Naive thymus-derived CD4-positive, alpha-beta T cell (primary cell): Measurements from ENCODE around the gene APBA2. TPM values are rescaled to one million over a fixed set of nuclear protein-coding genes. Genes with fewer than 3 reads are reported as not detected.
"Not testable (repeated sequence)": the region's sequence is repeated elsewhere in the genome, so short reads cannot be mapped to it uniquely, and the experiment has no call there.

ENCODE experiments used
- ATAC-seq: fragments of 150-1000 bp; cut with Tn5 transposase; 2 replicates; pipeline ENCODE4 v1.10.0; 2021; ENCODE audit warnings: mild to moderate bottlenecking, moderate library complexity
- CTCF ChIA-PET: fragments of 350-600 bp; sonication (Branson Sonifier 250); formaldehyde crosslinking; loops from one replicate; lab custom pipeline; 2021; ENCODE audit warnings: antibody characterized with exemption; lab: Charles Lee
- POLR2A ChIA-PET: fragments of 350-600 bp; sonication (Branson Sonifier 250); formaldehyde crosslinking; loops from one replicate; lab custom pipeline; 2021; ENCODE audit warnings: antibody characterized with exemption, inconsistent platforms; lab: Charles Lee
- DNase-seq, 9 donors: peaks; one replicate each; pipeline versions ENCODE4 v3.0.0 to v3.0.0-alpha.2; 2020 to 2022; ENCODE audit warnings: mixed read lengths in 1 of 9
- H3K27ac ChIP-seq: one replicate; pipeline ENCODE4 v1.7.0; 2013; ENCODE audit warnings: mild to moderate bottlenecking, low read depth, low read length, moderate library complexity
- H3K27me3 ChIP-seq, 2 donors: one replicate each; pipeline ENCODE4 v1.7.0; 2013; ENCODE audit warnings: low read length in 2 of 2, mild to moderate bottlenecking in 2 of 2, moderate library complexity in 2 of 2; ENCODE audit not compliant: control insufficient read depth in 2 of 2, insufficient read depth in 2 of 2
- H3K36me3 ChIP-seq, 3 experiments: 1 replicate in 2 of 3; 2 replicates in 1 of 3; pipeline ENCODE4 v1.7.0; 2013; ENCODE audit warnings: low read length in 3 of 3, mild to moderate bottlenecking in 3 of 3, moderate library complexity in 1 of 3; ENCODE audit not compliant: insufficient read depth in 3 of 3, control insufficient read depth in 2 of 3
- H3K4me1 ChIP-seq, 2 donors: one replicate each; pipeline ENCODE4 v1.7.0; 2013; ENCODE audit warnings: low read length in 2 of 2, mild to moderate bottlenecking in 2 of 2, moderate library complexity in 1 of 2; ENCODE audit not compliant: control insufficient read depth in 2 of 2, insufficient read depth in 2 of 2
- H3K4me3 ChIP-seq: 2 replicates; pipeline ENCODE4 v1.7.0; 2013; ENCODE audit warnings: mild to moderate bottlenecking, low read length
- H3K9me3 ChIP-seq, 3 experiments: 1 replicate in 2 of 3; 2 replicates in 1 of 3; pipeline ENCODE4 v1.7.0; 2013; ENCODE audit warnings: low read length in 3 of 3; ENCODE audit not compliant: control insufficient read depth in 2 of 3
- H3K27ac Mint-ChIP-seq, 9 donors: one replicate each; pipeline ENCODE4 v1.8.0; 2020 to 2022; ENCODE audit warnings: mixed read lengths in 9 of 9, mild to moderate bottlenecking in 8 of 9, moderate library complexity in 5 of 9, inconsistent platforms in 2 of 9
- H3K27me3 Mint-ChIP-seq, 5 donors: one replicate each; pipeline ENCODE4 v1.8.0; 2021 to 2022; ENCODE audit warnings: mixed read lengths in 5 of 5, mild to moderate bottlenecking in 1 of 5
- H3K36me3 Mint-ChIP-seq, 5 donors: one replicate each; pipeline ENCODE4 v1.8.0; 2020 to 2022; ENCODE audit warnings: mixed read lengths in 5 of 5, mild to moderate bottlenecking in 3 of 5, inconsistent platforms in 1 of 5
- H3K4me1 Mint-ChIP-seq, 7 donors: one replicate each; pipeline ENCODE4 v1.8.0; 2020 to 2022; ENCODE audit warnings: mixed read lengths in 7 of 7, mild to moderate bottlenecking in 3 of 7, inconsistent platforms in 1 of 7
- H3K4me3 Mint-ChIP-seq, 10 donors: one replicate each; pipeline ENCODE4 v1.8.0; 2020 to 2022; ENCODE audit warnings: mild to moderate bottlenecking in 10 of 10, mixed read lengths in 10 of 10, moderate library complexity in 6 of 10, inconsistent platforms in 2 of 10
- H3K9me3 Mint-ChIP-seq, 11 donors: one replicate each; pipeline ENCODE4 v1.8.0; 2020 to 2022; ENCODE audit warnings: mixed read lengths in 11 of 11, mild to moderate bottlenecking in 4 of 11, inconsistent platforms in 1 of 11, moderate library complexity in 1 of 11
- intact Hi-C, 2 donors: fragments of 100-400 bp; cut with micrococcal nuclease; formaldehyde crosslinking; loops; one replicate each; pipeline ENCODE4 v1.15.1; 2023
- polyA plus RNA-seq, 2 donors: library from polyadenylated mRNA; unstranded; fragments of 300-500 nt; fragmentation: Illumina TruSeq; gene quantifications; one replicate each; pipeline ENCODE4 v1.2.3, GENCODE V29; 2021
- total RNA-seq, 6 experiments: library from RNA in 5 of 6; stranded (reverse) in 5 of 6; gene quantifications; 1 replicate in 5 of 6; 2 replicates in 1 of 6; pipeline ENCODE4 v1.2.3 and lab custom pipeline; 2021 to 2026

Gene APBA2
- total RNA-seq (100 to 1,000 TPM in 3 of 5 experiments, 10 to 100 TPM in 1, 1 to 10 TPM in 1; 7.7 to 139 (median 110) TPM), polyA plus RNA-seq (100 to 1,000 TPM in 1 of 2 donors, 10 to 100 TPM in 1; 59.7 to 113 TPM), total RNA-seq (lab: John Stamatoyannopoulos, UW) (251 reads per million, percentile 95 among the genes with 10 or more reads in this experiment)

- ATAC-seq (peak; percentile 70), DNase-seq (peak; percentile 36 to 73 (median 67))
- Mint-ChIP-seq H3K4me1 (peaks cover 29 to 45% (median 39%) of the 10 kb centered on the region in 7 donors), H3K36me3 (peaks cover 0 to 4% (median 0%) of the 10 kb centered on the region in 5 donors), H3K27ac (peak within 1 kb of the TSS in 8 of 9 donors; percentile 96 to 100 (median 98)), H3K4me3 (peak within 1 kb of the TSS; percentile 71 to 94 (median 92)), H3K9me3 (no peaks in the 10 kb centered on the region), H3K27me3 (peaks cover 0 to 42% (median 0%) of the 10 kb centered on the region in 5 donors)
- Histone ChIP-seq H3K4me3 (peak within 1 kb of the TSS; percentile 65), H3K27ac (peak within 1 kb of the TSS; percentile 79), H3K4me1 (peaks cover 18 to 44% of the 10 kb centered on the region in 2 donors), H3K36me3 (peaks cover 0 to 5% (median 0%) of the 10 kb centered on the region in 3 experiments), H3K9me3 (no peaks in the 10 kb centered on the region), H3K27me3 (no peaks in the 10 kb centered on the region)
- intact Hi-C loops, result loop anchor here (1.0 to 10.0 kb wide), 3 partner anchors 89 to 379 kb away; partner anchors contain the start of gene NSMCE3 (in 1 of the 2)
- ChIA-PET CTCF (interaction anchor here (0.9 to 1.7 kb wide), 2 partner anchors 86 to 89 kb away, joined by 6 to 7 read pairs; no protein-coding TSS in a partner anchor), POLR2A (interaction anchor here (0.8 to 4.2 kb wide), 10 partner anchors 13 to 89 kb away, joined by 3 to 21 read pairs (median 4); no protein-coding TSS in a partner anchor)
Measured at GRCh38 chr15:28885630-28886430, at the start of gene APBA2. Gene APBA2 (plus strand): TSS chr15:28885974. CDS start chr15:29053885, 167,911 bp downstream.

- H3K27me3 Mint-ChIP-seq, H3K4me3 Mint-ChIP-seq, CTCF ChIA-PET, ATAC-seq, H3K27ac Mint-ChIP-seq, H3K4me1 ChIP-seq, intact Hi-C loops, H3K27ac ChIP-seq, DNase-seq, H3K27me3 ChIP-seq, H3K36me3 ChIP-seq, H3K9me3 Mint-ChIP-seq, H3K4me3 ChIP-seq, H3K4me1 Mint-ChIP-seq, H3K9me3 ChIP-seq, H3K36me3 Mint-ChIP-seq, POLR2A ChIA-PET: not testable (repeated sequence)
Measured at GRCh38 chr15:28840285-28840684, 45.5 kb upstream of the APBA2 start.

DNA sequence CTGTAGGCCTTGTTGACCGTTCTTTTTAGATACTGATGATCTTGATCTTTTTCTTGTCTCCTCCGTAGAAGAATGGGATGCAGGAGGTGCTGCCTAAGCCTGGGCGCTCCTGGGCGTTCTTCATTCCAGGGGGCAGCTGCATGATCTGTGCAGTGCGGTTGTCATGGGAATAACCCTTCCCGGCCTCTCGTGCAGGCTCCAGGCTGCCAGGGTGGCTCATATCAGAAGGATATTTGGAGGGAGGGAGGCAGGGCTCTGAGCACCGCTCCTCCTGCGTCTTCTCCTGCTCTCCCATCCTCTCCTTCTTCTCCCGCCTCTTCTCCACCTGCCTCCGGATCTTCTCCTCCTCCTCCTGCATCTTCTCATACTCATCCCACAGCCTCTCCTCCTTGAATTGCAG, 43.6 kb upstream of the APBA2 start:
- H3K27ac ChIP-seq, H3K4me1 ChIP-seq, POLR2A ChIA-PET, H3K4me1 Mint-ChIP-seq, H3K9me3 Mint-ChIP-seq, intact Hi-C loops, H3K4me3 ChIP-seq, H3K27me3 ChIP-seq, H3K9me3 ChIP-seq, DNase-seq, H3K4me3 Mint-ChIP-seq, H3K27ac Mint-ChIP-seq, H3K27me3 Mint-ChIP-seq, H3K36me3 ChIP-seq, CTCF ChIA-PET, ATAC-seq: not testable (repeated sequence)
- H3K36me3 Mint-ChIP-seq, result peaks cover 0 to 11% (median 0%) of the 10 kb centered on the region in 5 donors

- H3K27me3 ChIP-seq, H3K9me3 ChIP-seq, H3K4me3 ChIP-seq, H3K4me1 ChIP-seq, intact Hi-C loops, DNase-seq, H3K27ac Mint-ChIP-seq, POLR2A ChIA-PET, H3K9me3 Mint-ChIP-seq, H3K36me3 ChIP-seq, H3K4me3 Mint-ChIP-seq, H3K27ac ChIP-seq, CTCF ChIA-PET, H3K36me3 Mint-ChIP-seq, H3K27me3 Mint-ChIP-seq, ATAC-seq: not testable (repeated sequence)
- H3K4me1 Mint-ChIP-seq, result peaks cover 4 to 15% (median 8%) of the 10 kb centered on the region in 7 donors
Measured at GRCh38 chr15:28843520-28843919, 42.3 kb upstream of the APBA2 start.

DNA sequence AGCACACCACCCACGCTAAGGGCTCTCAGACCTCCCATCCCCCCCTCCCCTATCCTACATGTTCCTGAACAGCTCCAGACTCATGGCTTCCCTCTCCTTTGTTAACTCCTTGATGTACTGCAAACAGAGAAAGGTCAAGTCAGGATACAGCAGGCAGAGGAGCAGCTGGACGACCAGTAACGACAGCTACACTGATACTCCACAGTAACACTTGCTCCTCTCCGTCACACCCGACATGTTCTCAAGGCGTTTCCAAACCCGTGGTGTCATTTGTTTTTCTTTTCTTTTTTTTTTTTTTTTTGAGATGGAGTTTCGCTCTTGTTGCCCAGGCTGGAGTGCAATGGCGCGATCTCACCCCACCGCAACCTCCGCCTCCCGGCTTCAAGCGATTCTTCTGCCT, 41.6 kb upstream of the APBA2 start:
- peaks cover 4 to 15% (median 8%) of the 10 kb centered on the region in 7 donors for H3K4me1 Mint-ChIP-seq
- CTCF ChIA-PET, result not testable (repeated sequence)

DNA sequence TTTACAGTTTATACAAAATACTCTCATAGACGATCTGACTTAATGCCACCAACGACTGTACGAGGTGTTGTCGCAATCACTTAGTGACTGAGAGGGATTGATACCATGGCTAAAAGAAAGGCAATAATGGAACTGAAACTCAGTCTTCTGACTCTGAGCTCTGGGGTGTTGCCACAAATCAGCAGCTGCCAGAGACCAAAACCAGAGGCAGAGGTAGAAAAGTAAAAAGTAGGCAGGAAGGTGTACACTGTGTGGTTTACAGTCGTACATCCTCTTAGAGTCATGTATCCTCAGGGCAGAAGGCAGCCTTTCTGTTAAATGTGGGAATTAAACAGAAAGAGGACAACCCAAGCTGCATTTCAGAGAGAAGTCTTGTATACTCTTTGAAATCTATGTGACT, 38.5 kb upstream of the APBA2 start:
- H3K36me3 Mint-ChIP-seq, H3K27ac ChIP-seq, H3K27me3 Mint-ChIP-seq, H3K9me3 Mint-ChIP-seq, H3K4me3 ChIP-seq, intact Hi-C loops, POLR2A ChIA-PET, H3K4me1 ChIP-seq, H3K9me3 ChIP-seq, H3K36me3 ChIP-seq, CTCF ChIA-PET, H3K27me3 ChIP-seq, H3K4me3 Mint-ChIP-seq: not testable (repeated sequence)
- Mint-ChIP-seq H3K27ac (peak overlapping the region in 7 of 9 donors; percentile 25 to 68 (median 53)), H3K4me1 (peaks cover 4 to 15% (median 8%) of the 10 kb centered on the region in 7 donors)
- peak; percentile 61 for ATAC-seq
- peak in 3 of 9 donors; percentile 10 to 29 (median 15) for DNase-seq

More for the DNA sequence above, 41.6 kb upstream of the APBA2 start:
- H3K27me3 Mint-ChIP-seq, intact Hi-C loops, H3K27ac ChIP-seq, H3K27ac Mint-ChIP-seq, H3K9me3 ChIP-seq, POLR2A ChIA-PET, DNase-seq, H3K9me3 Mint-ChIP-seq, H3K27me3 ChIP-seq, H3K4me3 Mint-ChIP-seq, H3K4me1 ChIP-seq, H3K4me3 ChIP-seq, ATAC-seq, H3K36me3 ChIP-seq, H3K36me3 Mint-ChIP-seq: not testable (repeated sequence)
